IPS-NIHi7 (cell line): ENCODE data around the gene SRXN1.

Source experiments
- DNase-seq: peaks from one replicate; pipeline ENCODE4 v3.0.0; 2012; ENCODE audit warnings: mixed read lengths; ENCODE audit errors: extremely low spot score

The SRXN1 gene

DNA sequence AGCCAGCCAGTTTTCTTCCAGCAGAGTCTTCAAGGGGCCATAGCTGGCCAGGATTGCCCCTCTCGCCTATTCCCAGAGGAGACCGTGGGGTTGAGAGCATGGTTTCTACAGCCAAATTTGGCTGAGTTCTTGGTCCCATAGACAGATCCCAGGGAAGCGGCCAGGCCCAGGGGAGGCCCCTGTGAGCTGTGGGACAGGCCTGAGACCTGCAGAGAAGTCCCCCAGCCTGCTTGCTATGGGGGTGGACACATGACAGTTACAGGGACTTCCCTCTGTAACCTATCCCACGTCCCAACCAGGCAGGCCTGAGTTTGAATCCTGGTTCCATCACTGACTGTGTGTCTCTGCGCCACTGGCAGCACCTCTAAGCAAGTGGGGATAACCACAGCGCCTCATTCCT, 45.5 kb downstream of the SRXN1 start:
- no peak for DNase-seq

DNA sequence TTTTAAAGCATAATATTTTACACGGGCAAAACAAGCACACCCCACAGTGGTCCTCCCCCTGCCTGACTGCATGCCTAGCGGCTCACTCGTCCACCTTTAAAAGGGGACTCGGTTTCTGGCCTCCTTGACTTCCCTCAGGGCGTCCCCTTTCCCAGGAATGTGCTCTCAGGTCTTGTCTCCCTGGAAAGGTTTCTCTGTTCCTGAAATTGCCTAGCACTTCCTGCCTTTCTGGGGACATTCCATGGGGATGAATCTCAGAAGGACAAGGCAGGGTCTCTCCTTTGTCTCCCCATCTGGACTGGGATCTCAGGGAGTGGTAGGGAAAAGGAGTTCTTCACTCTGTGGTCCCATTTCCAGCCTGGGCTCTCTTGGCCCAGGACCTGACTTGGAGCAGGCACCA, 47.8 kb downstream of the SRXN1 start:
- no peak for DNase-seq

- DNase-seq = no peak
Observed at GRCh38 chr20:603116-603640, 49.8 kb downstream of the SRXN1 start.

GRCh38 chr20:602111-602970, 50.7 kb downstream of the SRXN1 start:
- DNase-seq = no peak

DNA sequence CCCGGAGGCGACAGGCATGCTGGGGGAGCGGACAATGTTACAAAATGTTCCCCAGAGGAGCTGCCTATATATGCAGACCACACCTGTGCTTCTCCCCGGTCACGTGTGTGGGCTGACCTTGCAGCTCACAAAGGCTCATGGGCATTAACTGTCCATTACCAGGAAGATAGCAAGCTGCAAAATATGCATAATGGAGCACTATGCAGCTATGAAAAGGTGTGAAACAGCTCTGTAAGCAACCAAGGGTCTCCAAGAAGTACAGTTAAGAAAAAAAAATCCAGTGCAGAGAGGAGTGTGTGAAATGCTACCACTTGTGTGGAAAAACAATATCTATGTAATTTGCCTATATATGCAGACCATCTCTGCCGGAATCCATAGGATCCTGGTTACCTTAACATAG, 52.3 kb downstream of the SRXN1 start:
- no peak for DNase-seq

- DNase-seq = no peak
Observed at GRCh38 chr20:600141-600540, 52.9 kb downstream of the SRXN1 start.

GRCh38 chr20:598133-598850, 54.7 kb downstream of the SRXN1 start:
- DNase-seq = no peak

GRCh38 chr20:597560-597959, 55.4 kb downstream of the SRXN1 start:
- DNase-seq = no peak
